T47D (cell line): Measurements from ENCODE around the gene UROC1.

Source experiments
- DNase-seq, 2 experiments: peaks; one replicate each; pipeline versions ENCODE4 v3.0.0 to v3.0.0-alpha.2; 2011 to 2012; ENCODE audit warnings: low read depth in 1 of 2, low spot score in 1 of 2
- JUND ChIP-seq: IDR thresholded peaks from 2 replicates; pipeline ENCODE4 v1.6.1; 2012; ENCODE audit warnings: low read depth
- in situ Hi-C: cut with HindIII; loops from 2 replicates; pipeline ENCODE4 v1.10.0; 2016; ENCODE audit warnings: low sequenced_read_pairs, low pct_unique_long_range_greater_than_20kb

The UROC1 gene

GRCh38 chr3:126498929-126499328, 18.6 kb downstream of the UROC1 start:
- no peak for DNase-seq
- in situ Hi-C loops: no loop called here
- no peak for TF ChIP-seq JUND

- no peak for TF ChIP-seq JUND
- in situ Hi-C loops: no loop called here
- no peak for DNase-seq
Observed at GRCh38 chr3:126498461-126498860, 19.1 kb downstream of the UROC1 start.

- in situ Hi-C loops: no loop called here
- no peak for DNase-seq
- no peak for TF ChIP-seq JUND
Observed at GRCh38 chr3:126497956-126498355, 19.6 kb downstream of the UROC1 start.

- TF ChIP-seq JUND: no peak
- no peak for DNase-seq
- in situ Hi-C loops: no loop called here
Observed at GRCh38 chr3:126496894-126497850, 20.4 kb downstream of the UROC1 start.

- TF ChIP-seq JUND: no peak
- in situ Hi-C loops: no loop called here
- no peak for DNase-seq
Observed at GRCh38 chr3:126495786-126496185, 21.8 kb downstream of the UROC1 start.

GRCh38 chr3:126494970-126495230, 22.7 kb downstream of the UROC1 start:
- no peak for TF ChIP-seq JUND
- no peak for DNase-seq
- in situ Hi-C loops: no loop called here

- no peak for DNase-seq
- no peak for TF ChIP-seq JUND
- in situ Hi-C loops: no loop called here
Observed at GRCh38 chr3:126494204-126494969, 23.2 kb downstream of the UROC1 start.

- in situ Hi-C loops: no loop called here
- TF ChIP-seq JUND: no peak
- no peak for DNase-seq
Observed at GRCh38 chr3:126493739-126494138, 23.8 kb downstream of the UROC1 start.

- TF ChIP-seq JUND: no peak
- in situ Hi-C loops: no loop called here
- no peak for DNase-seq
Observed at GRCh38 chr3:126493051-126493450, 24.5 kb downstream of the UROC1 start.

GRCh38 chr3:126491221-126492013, 26.2 kb downstream of the UROC1 start:
- in situ Hi-C loops: no loop called here
- no peak for TF ChIP-seq JUND
- no peak for DNase-seq

GRCh38 chr3:126490619-126491018, 27.0 kb downstream of the UROC1 start:
- no peak for TF ChIP-seq JUND
- DNase-seq: peak; percentile 32 to 53
- in situ Hi-C loops: no loop called here

GRCh38 chr3:126488886-126489569, 28.5 kb downstream of the UROC1 start:
- in situ Hi-C loops: no loop called here
- no peak for TF ChIP-seq JUND
- DNase-seq: no peak

GRCh38 chr3:126488185-126488584, 29.4 kb downstream of the UROC1 start:
- in situ Hi-C loops: no loop called here
- DNase-seq: no peak
- TF ChIP-seq JUND: no peak
